ENCODE results near the gene COL20A1. TPM values are rescaled to one million over a fixed set of nuclear protein-coding genes. Genes with fewer than 3 reads are reported as not detected.
"Not testable (repeated sequence)": the region's sequence is repeated elsewhere in the genome, so short reads cannot be mapped to it uniquely, and the experiment has no call there.

COL20A1 gene
- total RNA-seq, 1 donor from 2014 or later = not detected

- H3K36me3 ChIP-seq (ENCODE audit: control insufficient read depth, insufficient read depth, low read length) = no peaks in the 10 kb centered on the region
- peaks cover 18% of the 10 kb centered on the region for H3K27me3 ChIP-seq (ENCODE audit: control insufficient read depth, insufficient read depth, low read length)
- no peak for TF ChIP-seq CTCF (IDR thresholded peaks at IDR 0.05; ENCODE audit: insufficient read depth, low read length, poor library complexity, severe bottlenecking)
- no peak overlapping the region for H3K4me3 ChIP-seq (ENCODE audit: low read depth, low read length)
- DNase-seq (ENCODE audit: low read depth) = no peak
Observed at GRCh38 chr20:63301671-63302070, 8.7 kb downstream of the COL20A1 start.

- H3K27me3 ChIP-seq (ENCODE audit: control insufficient read depth, insufficient read depth, low read length) = peaks cover 18% of the 10 kb centered on the region
Observed at GRCh38 chr20:63303095-63303666, 10.2 kb downstream of the COL20A1 start.

GRCh38 chr20:63305393-63305792 lies 12.4 kb downstream of the COL20A1 start:
- Histone ChIP-seq H3K27me3 (ENCODE audit: control insufficient read depth, insufficient read depth, low read length) (peaks cover 29% of the 10 kb centered on the region), H3K36me3 (ENCODE audit: control insufficient read depth, insufficient read depth, low read length) (no peaks in the 10 kb centered on the region), H3K4me3 (ENCODE audit: low read depth, low read length) (no peak overlapping the region)
- no peak for TF ChIP-seq CTCF (IDR thresholded peaks at IDR 0.05; ENCODE audit: insufficient read depth, low read length, poor library complexity, severe bottlenecking)
- no peak for DNase-seq (ENCODE audit: low read depth)

More at GRCh38 chr20:63303095-63303666, 10.2 kb downstream of the COL20A1 start:
- no peak for TF ChIP-seq CTCF (IDR thresholded peaks at IDR 0.05; ENCODE audit: insufficient read depth, low read length, poor library complexity, severe bottlenecking)
- DNase-seq (ENCODE audit: low read depth) = no peak
- Histone ChIP-seq H3K36me3 (ENCODE audit: control insufficient read depth, insufficient read depth, low read length) (no peaks in the 10 kb centered on the region), H3K4me3 (ENCODE audit: low read depth, low read length) (no peak overlapping the region)

GRCh38 chr20:63305933-63306672 lies 13.1 kb downstream of the COL20A1 start:
- peaks cover 29% of the 10 kb centered on the region for H3K27me3 ChIP-seq (ENCODE audit: control insufficient read depth, insufficient read depth, low read length)
- not testable (repeated sequence) for H3K4me3 ChIP-seq (ENCODE audit: low read depth, low read length); H3K36me3 ChIP-seq (ENCODE audit: control insufficient read depth, insufficient read depth, low read length); DNase-seq (ENCODE audit: low read depth)

- no peak for DNase-seq (ENCODE audit: low read depth)
- H3K27me3 ChIP-seq (ENCODE audit: control insufficient read depth, insufficient read depth, low read length) = peaks cover 29% of the 10 kb centered on the region
- no peak for TF ChIP-seq CTCF (IDR thresholded peaks at IDR 0.05; ENCODE audit: insufficient read depth, low read length, poor library complexity, severe bottlenecking)
- H3K4me3 ChIP-seq (ENCODE audit: low read depth, low read length) = no peak overlapping the region
- H3K36me3 ChIP-seq (ENCODE audit: control insufficient read depth, insufficient read depth, low read length) = no peaks in the 10 kb centered on the region
Observed at GRCh38 chr20:63306673-63307537, 13.9 kb downstream of the COL20A1 start.
